GM23338 (cell line): ENCODE measurements around the gene BRAF.
"Not testable (repeated sequence)": the region's sequence is repeated elsewhere in the genome, so short reads cannot be mapped to it uniquely, and the experiment has no call there.

Source experiments
- EZH2 ChIP-seq: fragments of 200-600 bp; sonication (generic); IDR thresholded peaks from one replicate; pipeline ENCODE4 v1.8.0; 2017; ENCODE audit warnings: antibody characterized with exemption, mild to moderate bottlenecking, low read depth; ENCODE audit not compliant: unreplicated experiment
- EZH2phosphoT487 ChIP-seq: fragments of 200-600 bp; sonication (generic); IDR thresholded peaks from one replicate; pipeline ENCODE4 v1.8.1; 2018; ENCODE audit warnings: antibody characterized with exemption; ENCODE audit not compliant: unreplicated experiment
- POLR2AphosphoS5 ChIP-seq: IDR thresholded peaks from 2 replicates; pipeline ENCODE4 v1.6.1; 2016; ENCODE audit warnings: antibody characterized with exemption, low read depth
- TF ChIP-seq, protein P1 (sequence below), 2 experiments: fragments of 200-600 bp in 1 of 2; sonication (generic) in 1 of 2; conservative IDR thresholded peaks; 2 replicates each; pipeline versions ENCODE4 v1.5.1 to v1.6.1; 2016 to 2017; ENCODE audit warnings: antibody characterized with exemption in 2 of 2, low read depth in 2 of 2, mild to moderate bottlenecking in 2 of 2, moderate library complexity in 1 of 2
- TF ChIP-seq, protein P2 (sequence below): IDR thresholded peaks from one replicate; pipeline ENCODE4 v1.6.1; 2018; ENCODE audit warnings: antibody characterized with exemption; ENCODE audit not compliant: unreplicated experiment

GRCh38 chr7:140956997-140957396, 32.3 kb upstream of the BRAF start:
- TF ChIP-seq, protein P1, sequence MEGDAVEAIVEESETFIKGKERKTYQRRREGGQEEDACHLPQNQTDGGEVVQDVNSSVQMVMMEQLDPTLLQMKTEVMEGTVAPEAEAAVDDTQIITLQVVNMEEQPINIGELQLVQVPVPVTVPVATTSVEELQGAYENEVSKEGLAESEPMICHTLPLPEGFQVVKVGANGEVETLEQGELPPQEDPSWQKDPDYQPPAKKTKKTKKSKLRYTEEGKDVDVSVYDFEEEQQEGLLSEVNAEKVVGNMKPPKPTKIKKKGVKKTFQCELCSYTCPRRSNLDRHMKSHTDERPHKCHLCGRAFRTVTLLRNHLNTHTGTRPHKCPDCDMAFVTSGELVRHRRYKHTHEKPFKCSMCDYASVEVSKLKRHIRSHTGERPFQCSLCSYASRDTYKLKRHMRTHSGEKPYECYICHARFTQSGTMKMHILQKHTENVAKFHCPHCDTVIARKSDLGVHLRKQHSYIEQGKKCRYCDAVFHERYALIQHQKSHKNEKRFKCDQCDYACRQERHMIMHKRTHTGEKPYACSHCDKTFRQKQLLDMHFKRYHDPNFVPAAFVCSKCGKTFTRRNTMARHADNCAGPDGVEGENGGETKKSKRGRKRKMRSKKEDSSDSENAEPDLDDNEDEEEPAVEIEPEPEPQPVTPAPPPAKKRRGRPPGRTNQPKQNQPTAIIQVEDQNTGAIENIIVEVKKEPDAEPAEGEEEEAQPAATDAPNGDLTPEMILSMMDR (conservative IDR thresholded peaks at IDR 0.05; ENCODE audit: low read depth in 2 of 2): not testable (repeated sequence)
- not testable (repeated sequence) for TF ChIP-seq EZH2, POLR2AphosphoS5, EZH2phosphoT487
- TF ChIP-seq, protein P2, sequence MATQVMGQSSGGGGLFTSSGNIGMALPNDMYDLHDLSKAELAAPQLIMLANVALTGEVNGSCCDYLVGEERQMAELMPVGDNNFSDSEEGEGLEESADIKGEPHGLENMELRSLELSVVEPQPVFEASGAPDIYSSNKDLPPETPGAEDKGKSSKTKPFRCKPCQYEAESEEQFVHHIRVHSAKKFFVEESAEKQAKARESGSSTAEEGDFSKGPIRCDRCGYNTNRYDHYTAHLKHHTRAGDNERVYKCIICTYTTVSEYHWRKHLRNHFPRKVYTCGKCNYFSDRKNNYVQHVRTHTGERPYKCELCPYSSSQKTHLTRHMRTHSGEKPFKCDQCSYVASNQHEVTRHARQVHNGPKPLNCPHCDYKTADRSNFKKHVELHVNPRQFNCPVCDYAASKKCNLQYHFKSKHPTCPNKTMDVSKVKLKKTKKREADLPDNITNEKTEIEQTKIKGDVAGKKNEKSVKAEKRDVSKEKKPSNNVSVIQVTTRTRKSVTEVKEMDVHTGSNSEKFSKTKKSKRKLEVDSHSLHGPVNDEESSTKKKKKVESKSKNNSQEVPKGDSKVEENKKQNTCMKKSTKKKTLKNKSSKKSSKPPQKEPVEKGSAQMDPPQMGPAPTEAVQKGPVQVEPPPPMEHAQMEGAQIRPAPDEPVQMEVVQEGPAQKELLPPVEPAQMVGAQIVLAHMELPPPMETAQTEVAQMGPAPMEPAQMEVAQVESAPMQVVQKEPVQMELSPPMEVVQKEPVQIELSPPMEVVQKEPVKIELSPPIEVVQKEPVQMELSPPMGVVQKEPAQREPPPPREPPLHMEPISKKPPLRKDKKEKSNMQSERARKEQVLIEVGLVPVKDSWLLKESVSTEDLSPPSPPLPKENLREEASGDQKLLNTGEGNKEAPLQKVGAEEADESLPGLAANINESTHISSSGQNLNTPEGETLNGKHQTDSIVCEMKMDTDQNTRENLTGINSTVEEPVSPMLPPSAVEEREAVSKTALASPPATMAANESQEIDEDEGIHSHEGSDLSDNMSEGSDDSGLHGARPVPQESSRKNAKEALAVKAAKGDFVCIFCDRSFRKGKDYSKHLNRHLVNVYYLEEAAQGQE: not testable (repeated sequence)
